IMR-90 (cell line): ENCODE results near the gene KRT73. TPM values are rescaled to one million over a fixed set of nuclear protein-coding genes. Genes with fewer than 3 reads are reported as not detected.

ENCODE experiments used
- ATAC-seq: fragments of 200-7000 bp; cut with Tn5 transposase; 2 replicates; pipeline ENCODE4 v1.9.1; 2020; ENCODE audit warnings: low read depth, mild to moderate bottlenecking, moderate library complexity
- BruUV-seq: library from RNA; stranded (reverse); fragments of 400-500 nt; replicated peaks from 2 replicates; lab custom pipeline; 2021; lab: Mats Ljungman, UMichigan
- CTCF ChIA-PET: fragments of 300-600 bp; formaldehyde crosslinking; extraction: SDS; loops from one replicate; lab custom pipeline; 2021; ENCODE audit warnings: antibody characterized with exemption; lab: Yijun Ruan, JAX
- POLR2A ChIA-PET: fragments of 300-600 bp; sonication (Branson Sonifier 250); formaldehyde crosslinking; loops from one replicate; lab custom pipeline; 2022; ENCODE audit warnings: antibody characterized with exemption; ENCODE audit not compliant: unreplicated experiment; lab: Charles Lee
- DNase-seq: peaks from one replicate; pipeline ENCODE4 v3.0.0; 2013
- H2AFZ ChIP-seq: replicated peaks from 2 replicates; pipeline ENCODE3; 2013; ENCODE audit warnings: low read length, mild to moderate bottlenecking; ENCODE audit not compliant: poor library complexity
- H2AK5ac ChIP-seq: 2 replicates; pipeline ENCODE4 v1.6.1; 2013; ENCODE audit warnings: low read depth, low read length, inconsistent platforms
- H2AK9ac ChIP-seq: replicated peaks from 2 replicates; pipeline ENCODE3; 2013; ENCODE audit warnings: mild to moderate bottlenecking, low read depth, low read length, moderate library complexity; ENCODE audit not compliant: poor library complexity
- H2BK120ac ChIP-seq: 2 replicates; pipeline ENCODE4 v1.6.1; 2013; ENCODE audit warnings: low read depth, low read length, inconsistent platforms
- H2BK15ac ChIP-seq: 3 replicates; pipeline ENCODE4 v1.6.1; 2013; ENCODE audit warnings: low read depth, low read length, inconsistent platforms
- H2BK20ac ChIP-seq: 2 replicates; pipeline ENCODE4 v1.6.1; 2013; ENCODE audit warnings: low read depth, mild to moderate bottlenecking, inconsistent platforms, low read length, moderate library complexity
- H2BK5ac ChIP-seq: 2 replicates; pipeline ENCODE4 v1.6.1; 2013; ENCODE audit warnings: mild to moderate bottlenecking, low read depth, low read length, inconsistent platforms; ENCODE audit not compliant: poor library complexity, severe bottlenecking
- H3K14ac ChIP-seq: replicated peaks from 2 replicates; pipeline ENCODE4 v1.6.1; 2013; ENCODE audit warnings: low read depth, low read length, inconsistent platforms
- H3K18ac ChIP-seq: 2 replicates; pipeline ENCODE4 v1.6.1; 2013; ENCODE audit warnings: low read depth, low read length, control low read depth
- H3K23ac ChIP-seq: 2 replicates; pipeline ENCODE4 v1.6.1; 2013; ENCODE audit warnings: low read depth, low read length, inconsistent platforms
- H3K27ac ChIP-seq: 2 replicates; pipeline ENCODE4 v1.5.1; 2013; ENCODE audit warnings: mild to moderate bottlenecking, control low read depth, low read length; ENCODE audit not compliant: insufficient read depth
- H3K27me3 ChIP-seq: 2 replicates; pipeline ENCODE4 v1.6.1; 2013; ENCODE audit warnings: low read length; ENCODE audit not compliant: control insufficient read depth, insufficient read depth
- H3K36me3 ChIP-seq: 2 replicates; pipeline ENCODE4 v1.6.1; 2013; ENCODE audit warnings: low read length, mixed read lengths; ENCODE audit not compliant: control insufficient read depth, insufficient read depth
- H3K4ac ChIP-seq: 2 replicates; pipeline ENCODE4 v1.6.1; 2013; ENCODE audit warnings: low read depth, low read length, inconsistent platforms
- H3K4me1 ChIP-seq: 2 replicates; pipeline ENCODE4 v1.6.1; 2013; ENCODE audit warnings: low read length, mixed read lengths; ENCODE audit not compliant: control insufficient read depth, insufficient read depth
- H3K4me2 ChIP-seq: 2 replicates; pipeline ENCODE4 v1.6.1; 2013; ENCODE audit warnings: low read depth, mild to moderate bottlenecking, control low read depth, low read length, moderate library complexity
- H3K4me3 ChIP-seq: 2 replicates; pipeline ENCODE4 v1.5.1; 2013; ENCODE audit warnings: low read depth, mild to moderate bottlenecking, control low read depth, low read length, moderate library complexity; ENCODE audit not compliant: insufficient read depth
- H3K56ac ChIP-seq: 2 replicates; pipeline ENCODE4 v1.6.1; 2013; ENCODE audit warnings: low read length, inconsistent platforms; ENCODE audit not compliant: insufficient read depth; ENCODE audit errors: extremely low read depth
- H3K79me1 ChIP-seq, 2 experiments: 2 replicates each; pipeline ENCODE4 v1.6.1; 2013; ENCODE audit warnings: low read length in 2 of 2, inconsistent platforms in 1 of 2, low read depth in 1 of 2
- H3K9ac ChIP-seq: 2 replicates; pipeline ENCODE4 v1.6.1; 2013; ENCODE audit warnings: low read depth, low read length, control low read depth
- H3K9me1 ChIP-seq: 2 replicates; pipeline ENCODE4 v1.6.1; 2013; ENCODE audit warnings: low read length, inconsistent platforms; ENCODE audit not compliant: insufficient read depth
- H3K9me3 ChIP-seq: 2 replicates; pipeline ENCODE4 v1.6.1; 2013; ENCODE audit warnings: low read length; ENCODE audit not compliant: control insufficient read depth, insufficient read depth
- H4K20me1 ChIP-seq: 2 replicates; pipeline ENCODE4 v1.6.1; 2013; ENCODE audit warnings: low read length, inconsistent platforms; ENCODE audit not compliant: insufficient read depth
- H4K5ac ChIP-seq: 2 replicates; pipeline ENCODE4 v1.6.1; 2013; ENCODE audit warnings: mild to moderate bottlenecking, low read depth, low read length, control low read depth
- H4K8ac ChIP-seq, 2 experiments: 2 replicates each; pipeline ENCODE4 v1.6.1; 2013; ENCODE audit warnings: low read depth in 2 of 2, low read length in 2 of 2, control low read depth in 1 of 2, inconsistent platforms in 1 of 2
- H4K91ac ChIP-seq: 2 replicates; pipeline ENCODE4 v1.6.1; 2013; ENCODE audit warnings: low read depth, low read length, inconsistent platforms; ENCODE audit not compliant: insufficient read depth
- CEBPB ChIP-seq: IDR thresholded peaks from 2 replicates; pipeline ENCODE4 v1.6.1; 2012; ENCODE audit warnings: low read depth, low read length, improper control_type of control experiment
- CHD1 ChIP-seq: IDR thresholded peaks from 2 replicates; pipeline ENCODE4 v1.6.1; 2012; ENCODE audit warnings: low read depth, low read length, improper control_type of control experiment
- ELK1 ChIP-seq: fragments of 150-350 bp; IDR thresholded peaks from 2 replicates; pipeline ENCODE4 v1.6.1; 2016; ENCODE audit warnings: low read depth, mild to moderate bottlenecking, low read length, moderate library complexity, borderline replicate concordance
- FOS ChIP-seq: fragments of 150-350 bp; IDR thresholded peaks from 2 replicates; pipeline ENCODE4 v1.6.1; 2016; ENCODE audit warnings: low read depth, low read length
- RFX5 ChIP-seq: IDR thresholded peaks from 2 replicates; pipeline ENCODE4 v1.8.0; 2012; ENCODE audit warnings: low read depth, mild to moderate bottlenecking, low read length, moderate library complexity
- WGBS, 2 experiments: methylation state at CpG; one replicate each; pipeline versions ENCODE4 v1.1.5 to v1.1.7; 2013; ENCODE audit warnings: missing lambda C conversion rate in 2 of 2; ENCODE audit not compliant: insufficient read length in 1 of 2; ENCODE audit errors: extremely low coverage in 2 of 2; 5-methylcytosine and 5-hydroxymethylcytosine counted together
- dilution Hi-C: fragments of 300-500 bp; cut with HindIII; formaldehyde crosslinking; loops from one replicate; pipeline ENCODE4 v1.14.3; 2018; ENCODE audit warnings: low sequenced_read_pairs; ENCODE audit not compliant: unreplicated experiment
- in situ Hi-C: fragments of 300-500 bp; cut with MboI; formaldehyde crosslinking; loops from 3 replicates; pipeline ENCODE4 v1.14.3; 2019; ENCODE audit warnings: low sequenced_read_pairs, inconsistent platforms, mixed read lengths
- intact Hi-C: fragments of 100-400 bp; cut with micrococcal nuclease; formaldehyde crosslinking; loops from 2 replicates; pipeline ENCODE4 v1.10.0; 2022
- polyA plus RNA-seq, 3 experiments: library from polyadenylated mRNA; depleted of rRNA; stranded (reverse); fragments of >200 nt; gene quantifications; 2 replicates each; pipeline ENCODE4 v1.2.3, GENCODE V29; 2012; ENCODE audit warnings: low replicate concordance in 1 of 3
- total RNA-seq: library from RNA; depleted of rRNA; stranded (reverse); fragments of >200 nt; gene quantifications from 2 replicates; pipeline ENCODE4 v1.2.3, GENCODE V29; 2012

Gene KRT73
- total and polyA plus RNA-seq, 2 of the 4 experiments (the other 2 are of a cell fraction): not detected

GRCh38 chr12:52645120-52645761, 26.9 kb upstream of the KRT73 start:
- H3K36me3 ChIP-seq: no peaks in the 10 kb centered on the region
- no peak overlapping the region for H3K9ac ChIP-seq
- WGBS, 2 experiments: 35% methylated on average over 2 of the region's 7 CpGs; no CpG with 5 or more reads in 1 of the 2 experiments
- H3K27ac ChIP-seq: no peak overlapping the region
- no peak overlapping the region for H4K5ac ChIP-seq
- no peaks in the 10 kb centered on the region for H3K9me1 ChIP-seq
- BruUV-seq: no TSS peak
- H3K4me2 ChIP-seq: no peak overlapping the region
- no peak overlapping the region for H3K4me3 ChIP-seq
- no peak overlapping the region for H2BK15ac ChIP-seq
- H4K20me1 ChIP-seq: no peaks in the 10 kb centered on the region
- ATAC-seq (no peak), DNase-seq (no peak)
- H3K79me1 ChIP-seq: no peaks in the 10 kb centered on the region
- H3K18ac ChIP-seq: no peak overlapping the region
- no peak overlapping the region for H3K56ac ChIP-seq
- H2AFZ ChIP-seq: no peak overlapping the region
- H4K91ac ChIP-seq: no peak overlapping the region
- H3K4ac ChIP-seq: no peak overlapping the region
- H2AK9ac ChIP-seq: no peak overlapping the region
- no peak overlapping the region for H3K14ac ChIP-seq
- intact Hi-C loops: no loop called here
- H3K4me1 ChIP-seq: no peaks in the 10 kb centered on the region
- H3K23ac ChIP-seq: no peak overlapping the region
- dilution Hi-C loops: no loop called here
- no peak overlapping the region for H2BK5ac ChIP-seq
- ChIA-PET POLR2A (no interaction called here), CTCF (no interaction called here)
- H2AK5ac ChIP-seq: no peak overlapping the region
- no peak for TF ChIP-seq CHD1
- TF ChIP-seq CEBPB: no peak
- TF ChIP-seq FOS: no peak
- no peak for TF ChIP-seq ELK1
- no peak for TF ChIP-seq RFX5
- in situ Hi-C loops: no loop called here
- H3K27me3 ChIP-seq: peaks cover 35% of the 10 kb centered on the region
- H2BK120ac ChIP-seq: no peak overlapping the region
- no peak overlapping the region for H2BK20ac ChIP-seq
- H3K9me3 ChIP-seq: no peaks in the 10 kb centered on the region
- no peak overlapping the region for H4K8ac ChIP-seq
